IMR-90 (cell line): Measurements from ENCODE around the gene ACAA2. TPM values are rescaled to one million over a fixed set of nuclear protein-coding genes. Genes with fewer than 3 reads are reported as not detected.
"Not testable (repeated sequence)": the region's sequence is repeated elsewhere in the genome, so short reads cannot be mapped to it uniquely, and the experiment has no call there.

ENCODE experiments used
- ATAC-seq: fragments of 200-7000 bp; cut with Tn5 transposase; 2 replicates; pipeline ENCODE4 v1.9.1; 2020; ENCODE audit warnings: low read depth, mild to moderate bottlenecking, moderate library complexity
- BruUV-seq: library from RNA; stranded (reverse); fragments of 400-500 nt; replicated peaks from 2 replicates; lab custom pipeline; 2021; lab: Mats Ljungman, UMichigan
- CTCF ChIA-PET: fragments of 300-600 bp; formaldehyde crosslinking; extraction: SDS; loops from one replicate; lab custom pipeline; 2021; ENCODE audit warnings: antibody characterized with exemption; lab: Yijun Ruan, JAX
- POLR2A ChIA-PET: fragments of 300-600 bp; sonication (Branson Sonifier 250); formaldehyde crosslinking; loops from one replicate; lab custom pipeline; 2022; ENCODE audit warnings: antibody characterized with exemption; ENCODE audit not compliant: unreplicated experiment; lab: Charles Lee
- DNase-seq: peaks from one replicate; pipeline ENCODE4 v3.0.0; 2013
- H2AFZ ChIP-seq: replicated peaks from 2 replicates; pipeline ENCODE3; 2013; ENCODE audit warnings: low read length, mild to moderate bottlenecking; ENCODE audit not compliant: poor library complexity
- H2AK5ac ChIP-seq: 2 replicates; pipeline ENCODE4 v1.6.1; 2013; ENCODE audit warnings: low read depth, low read length, inconsistent platforms
- H2AK9ac ChIP-seq: replicated peaks from 2 replicates; pipeline ENCODE3; 2013; ENCODE audit warnings: mild to moderate bottlenecking, low read depth, low read length, moderate library complexity; ENCODE audit not compliant: poor library complexity
- H2BK120ac ChIP-seq: 2 replicates; pipeline ENCODE4 v1.6.1; 2013; ENCODE audit warnings: low read depth, low read length, inconsistent platforms
- H2BK15ac ChIP-seq: 3 replicates; pipeline ENCODE4 v1.6.1; 2013; ENCODE audit warnings: low read depth, low read length, inconsistent platforms
- H2BK20ac ChIP-seq: 2 replicates; pipeline ENCODE4 v1.6.1; 2013; ENCODE audit warnings: low read depth, mild to moderate bottlenecking, inconsistent platforms, low read length, moderate library complexity
- H2BK5ac ChIP-seq: 2 replicates; pipeline ENCODE4 v1.6.1; 2013; ENCODE audit warnings: mild to moderate bottlenecking, low read depth, low read length, inconsistent platforms; ENCODE audit not compliant: poor library complexity, severe bottlenecking
- H3K14ac ChIP-seq: replicated peaks from 2 replicates; pipeline ENCODE4 v1.6.1; 2013; ENCODE audit warnings: low read depth, low read length, inconsistent platforms
- H3K18ac ChIP-seq: 2 replicates; pipeline ENCODE4 v1.6.1; 2013; ENCODE audit warnings: low read depth, low read length, control low read depth
- H3K23ac ChIP-seq: 2 replicates; pipeline ENCODE4 v1.6.1; 2013; ENCODE audit warnings: low read depth, low read length, inconsistent platforms
- H3K27ac ChIP-seq: 2 replicates; pipeline ENCODE4 v1.5.1; 2013; ENCODE audit warnings: mild to moderate bottlenecking, control low read depth, low read length; ENCODE audit not compliant: insufficient read depth
- H3K27me3 ChIP-seq: 2 replicates; pipeline ENCODE4 v1.6.1; 2013; ENCODE audit warnings: low read length; ENCODE audit not compliant: control insufficient read depth, insufficient read depth
- H3K36me3 ChIP-seq: 2 replicates; pipeline ENCODE4 v1.6.1; 2013; ENCODE audit warnings: low read length, mixed read lengths; ENCODE audit not compliant: control insufficient read depth, insufficient read depth
- H3K4ac ChIP-seq: 2 replicates; pipeline ENCODE4 v1.6.1; 2013; ENCODE audit warnings: low read depth, low read length, inconsistent platforms
- H3K4me1 ChIP-seq: 2 replicates; pipeline ENCODE4 v1.6.1; 2013; ENCODE audit warnings: low read length, mixed read lengths; ENCODE audit not compliant: control insufficient read depth, insufficient read depth
- H3K4me2 ChIP-seq: 2 replicates; pipeline ENCODE4 v1.6.1; 2013; ENCODE audit warnings: low read depth, mild to moderate bottlenecking, control low read depth, low read length, moderate library complexity
- H3K4me3 ChIP-seq: 2 replicates; pipeline ENCODE4 v1.5.1; 2013; ENCODE audit warnings: low read depth, mild to moderate bottlenecking, control low read depth, low read length, moderate library complexity; ENCODE audit not compliant: insufficient read depth
- H3K56ac ChIP-seq: 2 replicates; pipeline ENCODE4 v1.6.1; 2013; ENCODE audit warnings: low read length, inconsistent platforms; ENCODE audit not compliant: insufficient read depth; ENCODE audit errors: extremely low read depth
- H3K79me1 ChIP-seq, 2 experiments: 2 replicates each; pipeline ENCODE4 v1.6.1; 2013; ENCODE audit warnings: low read length in 2 of 2, inconsistent platforms in 1 of 2, low read depth in 1 of 2
- H3K9ac ChIP-seq: 2 replicates; pipeline ENCODE4 v1.6.1; 2013; ENCODE audit warnings: low read depth, low read length, control low read depth
- H3K9me1 ChIP-seq: 2 replicates; pipeline ENCODE4 v1.6.1; 2013; ENCODE audit warnings: low read length, inconsistent platforms; ENCODE audit not compliant: insufficient read depth
- H3K9me3 ChIP-seq: 2 replicates; pipeline ENCODE4 v1.6.1; 2013; ENCODE audit warnings: low read length; ENCODE audit not compliant: control insufficient read depth, insufficient read depth
- H4K20me1 ChIP-seq: 2 replicates; pipeline ENCODE4 v1.6.1; 2013; ENCODE audit warnings: low read length, inconsistent platforms; ENCODE audit not compliant: insufficient read depth
- H4K5ac ChIP-seq: 2 replicates; pipeline ENCODE4 v1.6.1; 2013; ENCODE audit warnings: mild to moderate bottlenecking, low read depth, low read length, control low read depth
- H4K8ac ChIP-seq, 2 experiments: 2 replicates each; pipeline ENCODE4 v1.6.1; 2013; ENCODE audit warnings: low read depth in 2 of 2, low read length in 2 of 2, control low read depth in 1 of 2, inconsistent platforms in 1 of 2
- H4K91ac ChIP-seq: 2 replicates; pipeline ENCODE4 v1.6.1; 2013; ENCODE audit warnings: low read depth, low read length, inconsistent platforms; ENCODE audit not compliant: insufficient read depth
- CEBPB ChIP-seq: IDR thresholded peaks from 2 replicates; pipeline ENCODE4 v1.6.1; 2012; ENCODE audit warnings: low read depth, low read length, improper control_type of control experiment
- MAFK ChIP-seq: IDR thresholded peaks from 2 replicates; pipeline ENCODE4 v1.6.1; 2012; ENCODE audit warnings: low read depth, low read length, improper control_type of control experiment
- WGBS, 2 experiments: methylation state at CpG; one replicate each; pipeline versions ENCODE4 v1.1.5 to v1.1.7; 2013; ENCODE audit warnings: missing lambda C conversion rate in 2 of 2; ENCODE audit not compliant: insufficient read length in 1 of 2; ENCODE audit errors: extremely low coverage in 2 of 2; 5-methylcytosine and 5-hydroxymethylcytosine counted together
- dilution Hi-C: fragments of 300-500 bp; cut with HindIII; formaldehyde crosslinking; loops from one replicate; pipeline ENCODE4 v1.14.3; 2018; ENCODE audit warnings: low sequenced_read_pairs; ENCODE audit not compliant: unreplicated experiment
- in situ Hi-C: fragments of 300-500 bp; cut with MboI; formaldehyde crosslinking; loops from 3 replicates; pipeline ENCODE4 v1.14.3; 2019; ENCODE audit warnings: low sequenced_read_pairs, inconsistent platforms, mixed read lengths
- intact Hi-C: fragments of 100-400 bp; cut with micrococcal nuclease; formaldehyde crosslinking; loops from 2 replicates; pipeline ENCODE4 v1.10.0; 2022
- polyA plus RNA-seq, 3 experiments: library from polyadenylated mRNA; depleted of rRNA; stranded (reverse); fragments of >200 nt; gene quantifications; 2 replicates each; pipeline ENCODE4 v1.2.3, GENCODE V29; 2012; ENCODE audit warnings: low replicate concordance in 1 of 3
- total RNA-seq: library from RNA; depleted of rRNA; stranded (reverse); fragments of >200 nt; gene quantifications from 2 replicates; pipeline ENCODE4 v1.2.3, GENCODE V29; 2012

The ACAA2 gene
- total and polyA plus RNA-seq, 2 of the 4 experiments (the other 2 are of a cell fraction): 24.4 to 61.5 TPM

GRCh38 chr18:49811151-49811938 lies 2.0 kb downstream of the ACAA2 start:
- dilution Hi-C loops (no loop called here), in situ Hi-C loops (no loop called here), intact Hi-C loops (no loop called here)
- H3K4me2 ChIP-seq: peak overlapping the region; percentile 52
- H3K9me1 ChIP-seq: no peaks in the 10 kb centered on the region
- no peak overlapping the region for H2BK5ac ChIP-seq
- H3K14ac ChIP-seq: no peak overlapping the region
- H4K91ac ChIP-seq: no peak overlapping the region
- H3K27me3 ChIP-seq: no peaks in the 10 kb centered on the region
- H2AFZ ChIP-seq: no peak overlapping the region
- no peak overlapping the region for H3K27ac ChIP-seq
- CTCF ChIA-PET: no interaction called here
- no peak for DNase-seq
- no peak overlapping the region for H4K5ac ChIP-seq
- H3K4me1 ChIP-seq: peaks cover 10% of the 10 kb centered on the region
- H3K9ac ChIP-seq: peak overlapping the region; percentile 19; the same call in 1 of the 2 replicates
- H4K20me1 ChIP-seq: no peaks in the 10 kb centered on the region
- no peak overlapping the region for H2AK5ac ChIP-seq
- no CpG with 5 or more reads among the region's 7 CpGs for WGBS, 2 experiments
- no peak overlapping the region for H3K4ac ChIP-seq
- H2BK15ac ChIP-seq: no peak overlapping the region
- peaks cover 22 to 44% of the 10 kb centered on the region in 2 experiments for H3K79me1 ChIP-seq
- no peak overlapping the region for H3K4me3 ChIP-seq
- H3K18ac ChIP-seq: no peak overlapping the region
- TF ChIP-seq MAFK: peak; percentile 92
- TF ChIP-seq CEBPB: no peak
- H3K23ac ChIP-seq: peak overlapping the region; percentile 14; the same call in 1 of the 2 replicates
- no TSS peak for BruUV-seq
- H2BK20ac ChIP-seq: no peak overlapping the region
- POLR2A ChIA-PET: no interaction called here
- no peak overlapping the region for H3K56ac ChIP-seq
- H3K36me3 ChIP-seq: no peaks in the 10 kb centered on the region; the same call in 1 of the 2 replicates
- H3K9me3 ChIP-seq: no peaks in the 10 kb centered on the region
- H2BK120ac ChIP-seq: no peak overlapping the region
- H2AK9ac ChIP-seq: no peak overlapping the region
- ATAC-seq: no peak
- H4K8ac ChIP-seq: no peak overlapping the region

- H2AK9ac ChIP-seq, H3K9me1 ChIP-seq, in situ Hi-C loops, H3K9ac ChIP-seq, H3K4me2 ChIP-seq, DNase-seq, H4K8ac ChIP-seq, H3K4me3 ChIP-seq, H3K23ac ChIP-seq, H3K14ac ChIP-seq, POLR2A ChIA-PET, H2BK5ac ChIP-seq, H4K91ac ChIP-seq, H3K36me3 ChIP-seq, H2AFZ ChIP-seq, H3K4ac ChIP-seq, ATAC-seq, H4K20me1 ChIP-seq, BruUV-seq, H4K5ac ChIP-seq, H2AK5ac ChIP-seq, H3K18ac ChIP-seq, H2BK20ac ChIP-seq, dilution Hi-C loops, H3K4me1 ChIP-seq, H3K56ac ChIP-seq, H3K27me3 ChIP-seq, H3K27ac ChIP-seq, H3K9me3 ChIP-seq, H2BK15ac ChIP-seq, H2BK120ac ChIP-seq, intact Hi-C loops: not testable (repeated sequence)
- 93% methylated on average over 3 of the region's 10 CpGs; no CpG with 5 or more reads in 1 of the 2 experiments for WGBS, 2 experiments
- CTCF ChIA-PET: interaction anchor here (0.6 kb wide), 1 partner anchor 311 kb away, joined by 3 read pairs; no protein-coding TSS in a partner anchor
- H3K79me1 ChIP-seq: peaks cover 20 to 38% of the 10 kb centered on the region in 2 experiments
Observed at GRCh38 chr18:49808553-49809191, 4.7 kb downstream of the ACAA2 start.
